HK-2 (cell line): ENCODE measurements around the gene ETNK1.
"Not testable (repeated sequence)": the region's sequence is repeated elsewhere in the genome, so short reads cannot be mapped to it uniquely, and the experiment has no call there.

Experiments used
- DNase-seq: peaks from one replicate; pipeline ENCODE4 v3.0.0-alpha.2; 2018; ENCODE audit not compliant: unreplicated experiment

The ETNK1 gene

DNA sequence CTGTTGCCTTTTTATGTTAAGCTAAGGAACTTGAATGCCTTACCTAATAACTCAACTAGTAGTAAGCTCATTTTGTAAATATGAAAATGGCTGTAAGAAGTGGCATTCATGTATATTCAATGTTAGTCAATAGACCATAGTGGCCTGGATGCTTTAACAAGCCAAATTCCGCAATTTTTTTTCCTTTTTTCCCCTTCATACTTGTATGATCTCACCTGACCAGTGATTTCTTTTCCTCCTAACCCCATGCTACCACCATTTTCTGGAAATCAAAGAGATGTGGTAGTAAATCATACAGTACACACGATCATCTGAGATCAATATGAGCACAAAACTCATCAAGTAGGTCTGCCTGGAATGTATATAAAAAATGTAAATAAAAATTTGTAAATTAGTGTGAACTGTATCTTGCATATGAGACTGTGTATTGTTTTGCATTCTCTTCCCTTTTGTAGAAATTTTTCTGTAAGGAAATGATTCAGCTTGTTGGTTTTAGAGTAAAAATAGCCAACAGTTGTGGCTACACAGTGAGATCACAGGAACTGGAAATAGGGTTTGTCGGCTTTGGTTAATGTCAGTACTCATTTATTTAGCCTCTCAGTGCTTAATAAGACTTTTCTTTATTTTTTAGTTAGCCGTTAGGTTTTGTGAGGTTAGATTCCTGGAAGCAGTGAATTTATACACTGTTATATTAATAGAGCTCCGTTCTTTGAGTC, 62.5 kb downstream of the ETNK1 start:
- no peak for DNase-seq

DNA sequence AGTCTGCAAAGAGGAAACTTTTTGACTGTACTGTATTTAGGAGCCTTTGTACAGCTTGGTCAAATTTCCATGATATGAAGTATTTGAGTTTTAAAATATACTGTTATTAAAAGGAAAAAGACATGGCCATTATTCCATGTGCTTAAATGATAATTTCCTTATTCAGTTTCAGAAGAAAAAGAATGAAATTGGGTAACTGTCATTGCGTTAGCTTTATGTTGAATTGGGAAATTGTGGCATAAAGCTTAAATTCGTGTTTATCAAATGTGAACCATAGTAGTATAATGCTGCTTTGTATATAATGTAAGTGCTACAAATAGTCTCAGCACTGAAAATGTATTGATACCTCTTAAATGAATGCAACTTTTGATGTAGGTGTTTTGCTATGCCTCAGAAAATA, 64.9 kb downstream of the ETNK1 start:
- DNase-seq, result no peak

DNA sequence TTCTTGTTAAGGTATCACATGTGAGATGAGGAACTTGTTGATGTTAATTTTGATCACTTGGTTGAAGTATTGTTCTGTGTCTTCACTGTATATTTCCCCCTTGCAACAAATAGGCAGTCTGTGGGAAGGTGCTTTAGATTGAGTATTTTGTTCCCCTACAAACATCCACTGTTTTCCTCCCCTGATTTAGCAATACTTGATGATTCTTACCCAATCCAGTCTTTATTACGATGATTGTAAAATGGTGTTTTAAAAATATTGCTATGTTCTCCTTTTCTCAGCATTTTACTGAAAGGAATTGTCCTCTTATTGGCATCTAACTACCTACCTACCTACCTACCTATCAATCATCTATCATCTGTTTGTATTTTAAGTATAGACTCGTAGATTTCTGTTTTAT, 66.3 kb downstream of the ETNK1 start:
- no peak for DNase-seq

DNA sequence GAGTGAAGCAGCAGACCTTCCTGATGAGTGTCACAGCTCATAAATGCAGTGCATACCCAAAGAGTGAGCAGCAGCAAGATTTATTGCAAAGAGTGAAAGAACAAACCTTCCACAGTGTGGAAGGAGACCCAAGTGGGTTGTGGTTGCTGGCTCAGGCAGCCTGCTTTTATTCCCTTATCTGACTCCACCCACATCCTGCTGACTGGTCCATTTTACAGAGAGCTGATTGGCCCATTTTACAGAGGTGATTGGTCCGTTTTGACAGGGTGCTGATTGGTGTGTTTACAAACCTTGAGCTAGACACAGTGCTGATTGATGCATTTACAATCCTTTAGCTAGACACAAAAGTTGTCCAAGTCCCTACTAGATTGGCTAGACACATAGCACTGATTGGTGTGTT, 67.5 kb downstream of the ETNK1 start:
- DNase-seq, result not testable (repeated sequence)

DNA sequence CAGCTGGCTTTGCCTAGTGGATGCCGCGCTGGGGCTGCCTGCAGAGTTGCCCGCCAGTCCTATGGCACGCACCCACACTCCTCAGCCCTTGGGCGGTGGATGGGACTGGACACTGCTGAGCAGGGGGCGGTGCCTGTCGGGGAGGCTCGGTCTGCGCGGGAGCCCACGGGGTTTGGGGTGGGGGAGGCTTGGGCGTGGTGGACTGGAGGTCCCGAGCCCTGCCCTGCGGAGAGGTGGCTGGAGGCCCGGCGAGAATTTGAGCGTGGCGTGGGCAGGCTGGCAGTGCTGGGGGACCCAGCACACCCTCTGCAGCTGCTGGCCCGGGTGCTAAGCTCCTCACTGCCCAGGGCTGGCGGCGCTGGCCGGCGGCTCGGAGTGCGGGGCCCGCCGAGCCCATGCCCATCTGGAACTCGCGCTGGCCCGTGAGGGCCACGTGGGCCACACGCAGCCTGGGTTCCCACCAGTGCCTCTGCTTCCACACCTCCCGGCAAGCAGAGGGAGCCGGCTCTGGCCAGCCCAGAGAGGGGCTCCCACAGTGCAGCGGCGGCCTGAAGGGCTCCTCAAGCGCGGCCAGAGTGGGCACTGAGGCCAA, 68.1 kb downstream of the ETNK1 start:
- no peak for DNase-seq

DNA sequence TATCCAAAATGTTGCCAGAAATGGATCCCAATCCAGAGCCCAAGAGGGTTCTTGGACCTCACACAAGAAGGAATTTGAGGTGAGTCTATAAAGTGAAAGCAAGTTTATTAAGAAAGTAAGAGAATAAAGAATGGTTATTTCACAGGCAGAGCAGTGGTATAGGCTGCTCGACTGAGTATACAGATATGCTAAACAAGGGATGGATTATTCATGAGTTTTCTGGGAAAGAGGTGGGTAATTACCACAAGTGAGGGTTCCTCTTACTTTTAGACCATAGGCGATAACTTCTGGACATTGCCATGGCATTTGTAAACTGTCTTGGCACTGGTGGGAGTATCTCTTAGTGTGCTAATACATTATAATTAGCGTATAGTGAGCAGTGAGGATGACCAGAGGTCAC, 73.6 kb downstream of the ETNK1 start:
- no peak for DNase-seq

DNA sequence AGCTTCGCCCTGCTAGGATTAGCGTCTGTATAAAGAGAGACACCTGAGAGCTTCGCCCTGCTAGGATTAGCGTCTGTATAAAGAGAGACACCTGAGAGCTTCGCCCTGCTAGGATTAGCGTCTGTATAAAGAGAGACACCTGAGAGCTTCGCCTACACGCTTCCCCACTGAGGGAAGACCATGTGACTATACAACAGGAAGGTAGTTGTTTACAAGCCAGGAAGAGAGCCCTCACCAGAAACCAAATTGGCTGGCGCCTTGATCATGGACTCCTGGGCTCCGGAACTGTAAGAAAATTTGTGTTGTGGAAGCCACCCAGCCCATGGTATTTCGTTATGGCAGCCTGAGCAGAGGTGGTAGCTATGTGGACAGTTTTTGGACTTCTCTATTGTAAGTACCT, 74.7 kb downstream of the ETNK1 start:
- DNase-seq, result not testable (repeated sequence)

DNA sequence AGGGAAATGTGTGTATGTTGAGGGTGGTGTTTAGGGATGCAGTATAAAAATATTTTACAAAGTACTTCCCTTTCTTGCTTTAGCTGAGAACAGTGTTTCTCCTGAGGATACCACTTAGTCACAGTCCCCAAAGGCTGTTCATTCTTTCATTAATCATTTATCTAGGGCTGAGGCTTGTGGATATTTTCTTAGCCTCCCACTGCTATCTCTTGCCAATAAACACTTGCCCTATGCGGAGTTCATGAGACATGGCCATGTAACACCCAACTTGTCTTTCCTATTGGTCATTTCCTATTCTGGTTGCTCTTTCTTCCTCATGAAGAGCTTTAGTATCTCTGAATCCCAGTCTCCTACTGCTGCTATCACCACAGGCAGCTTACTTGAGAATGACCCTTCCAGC, 75.1 kb downstream of the ETNK1 start:
- DNase-seq, result peak; percentile 10

DNA sequence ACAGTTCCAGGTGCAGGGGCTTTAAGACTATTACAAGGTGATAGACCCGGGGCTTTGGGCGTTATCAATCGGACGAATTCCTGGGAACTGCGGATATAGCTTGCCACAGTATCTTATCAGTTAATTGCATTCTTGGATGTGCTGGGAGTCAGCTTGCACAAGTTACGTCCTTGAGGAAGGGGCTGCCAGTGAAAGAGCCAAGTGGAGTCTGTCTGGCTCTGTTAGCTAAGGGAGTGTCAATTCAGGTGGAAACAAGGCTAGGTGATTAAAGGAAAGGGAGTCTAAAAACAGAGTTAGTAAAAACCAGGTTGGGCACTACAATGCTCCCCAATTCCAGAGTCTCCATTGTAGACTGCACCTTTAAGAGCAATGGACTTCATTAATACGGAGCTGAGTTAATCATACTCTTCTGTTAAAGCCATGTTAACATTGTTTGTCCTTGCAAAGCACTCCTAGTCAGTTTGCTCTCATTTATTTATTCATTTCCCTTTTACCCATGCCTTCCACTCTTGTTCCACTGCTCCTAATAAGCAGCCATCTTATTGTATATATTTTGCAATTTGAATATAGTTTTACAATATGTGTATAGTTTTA, 76.3 kb downstream of the ETNK1 start:
- not testable (repeated sequence) for DNase-seq

DNA sequence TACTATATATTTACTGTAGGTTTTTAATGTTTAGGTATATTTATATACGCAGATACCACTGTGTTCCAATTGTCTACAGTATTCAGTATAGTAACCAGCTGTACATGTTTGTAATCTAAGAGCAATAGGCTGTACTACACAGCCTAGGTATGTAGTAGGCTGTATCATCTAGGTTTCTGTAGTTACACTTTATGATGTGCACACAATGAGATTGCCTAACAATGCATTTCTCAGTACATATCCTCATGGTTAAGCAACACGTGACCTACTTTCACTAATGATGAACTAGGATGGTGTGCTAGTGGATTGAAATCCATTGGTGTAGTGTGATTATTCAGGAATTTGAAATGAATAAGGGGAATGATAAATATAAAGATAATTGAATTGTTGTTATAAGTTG, 77.7 kb downstream of the ETNK1 start:
- no peak for DNase-seq

DNA sequence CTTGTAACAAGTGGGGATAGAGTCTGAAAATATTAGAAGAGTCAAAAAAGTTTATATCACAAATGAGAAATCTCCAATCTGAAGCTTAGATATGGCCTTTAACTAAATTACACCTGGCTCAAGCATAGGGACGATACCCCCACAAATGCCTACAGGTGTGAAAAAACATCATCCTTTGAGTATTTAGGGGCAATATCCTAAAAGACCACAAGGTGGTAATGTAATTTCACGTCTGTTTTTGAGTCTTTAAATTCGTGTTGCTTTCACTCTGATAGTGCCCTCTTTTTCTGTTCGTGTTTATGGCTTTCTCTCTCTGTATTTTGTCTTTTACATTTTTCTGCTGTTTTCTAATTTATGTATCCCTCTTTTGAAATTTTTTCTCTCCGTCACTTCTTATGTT, 84.3 kb downstream of the ETNK1 start:
- DNase-seq, result no peak

DNA sequence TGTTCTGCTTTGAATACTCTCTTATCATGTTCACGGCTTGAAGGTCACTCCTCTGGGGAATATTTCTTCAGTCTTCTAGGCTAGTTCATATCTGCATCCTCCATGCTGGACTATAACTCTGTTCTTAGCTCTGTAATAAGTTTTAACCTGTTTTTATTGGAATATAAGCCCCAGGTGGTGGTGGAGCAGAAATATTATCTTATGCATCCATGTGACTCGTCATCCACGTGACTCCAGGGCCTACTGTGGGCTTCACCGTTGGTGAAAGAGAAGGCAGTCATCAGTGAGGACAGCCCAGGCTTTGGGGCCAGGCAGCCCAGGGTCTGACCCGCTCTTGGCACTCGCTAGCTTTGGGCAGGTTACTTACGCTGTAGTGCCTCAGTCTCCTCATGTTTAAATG, 87.1 kb downstream of the ETNK1 start:
- DNase-seq, result no peak

DNA sequence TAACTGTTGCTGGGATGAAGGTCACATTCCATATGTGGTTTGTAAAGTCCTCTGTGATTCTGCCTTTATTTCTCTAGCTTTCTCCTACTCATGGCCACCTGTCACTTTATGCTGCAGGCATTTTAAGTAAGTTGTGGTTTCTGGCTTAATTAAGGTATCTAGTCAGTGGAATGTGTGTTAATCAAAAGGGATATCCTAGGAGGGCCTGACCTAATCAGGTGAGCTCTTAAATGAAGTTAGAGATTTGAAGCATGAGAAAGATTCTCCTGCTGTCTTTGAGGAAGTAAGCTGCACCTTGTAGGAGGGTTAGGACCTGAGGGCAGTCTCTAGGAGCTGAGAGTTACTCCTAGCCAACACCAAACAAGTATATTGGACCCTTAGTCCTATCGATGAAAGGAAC, 90.3 kb downstream of the ETNK1 start:
- DNase-seq, result no peak

DNA sequence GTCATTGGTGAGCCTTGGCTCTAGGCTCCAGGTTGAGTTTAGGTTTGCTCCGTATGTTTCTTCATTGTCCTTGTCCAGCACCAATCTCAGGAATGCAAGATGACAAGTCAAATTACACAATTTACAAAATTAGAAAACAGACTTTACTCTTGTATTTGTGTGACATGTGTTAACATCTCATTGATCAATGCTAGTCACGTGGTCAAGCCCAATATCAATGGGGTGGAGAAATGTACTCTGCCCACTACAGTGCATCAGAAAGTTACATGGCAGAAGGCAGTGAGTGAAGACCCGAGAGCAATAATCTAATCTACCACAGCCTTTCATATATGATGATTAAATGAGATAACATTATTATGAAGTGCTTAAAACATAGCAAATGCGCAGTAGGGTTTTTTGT, 94.8 kb downstream of the ETNK1 start:
- no peak for DNase-seq

DNA sequence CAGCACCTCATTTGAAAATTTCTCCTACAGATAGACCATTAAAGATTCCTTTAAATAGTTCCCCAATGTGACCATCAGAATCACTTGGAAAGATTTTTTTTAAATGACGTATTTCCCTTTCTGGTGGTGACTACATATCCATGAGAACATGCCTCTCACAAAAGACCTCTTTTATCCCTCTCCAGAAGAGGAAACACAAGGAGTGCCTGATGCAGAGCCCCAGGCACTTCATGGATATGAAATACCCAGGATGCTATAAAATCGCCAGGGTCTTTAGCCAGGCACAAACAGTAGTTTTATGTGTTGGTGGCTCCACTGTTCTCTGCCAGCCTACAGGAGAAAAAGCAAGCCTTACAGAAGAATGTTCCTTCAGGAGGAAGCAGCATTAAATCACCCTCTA, 97.1 kb downstream of the ETNK1 start:
- DNase-seq, result no peak

DNA sequence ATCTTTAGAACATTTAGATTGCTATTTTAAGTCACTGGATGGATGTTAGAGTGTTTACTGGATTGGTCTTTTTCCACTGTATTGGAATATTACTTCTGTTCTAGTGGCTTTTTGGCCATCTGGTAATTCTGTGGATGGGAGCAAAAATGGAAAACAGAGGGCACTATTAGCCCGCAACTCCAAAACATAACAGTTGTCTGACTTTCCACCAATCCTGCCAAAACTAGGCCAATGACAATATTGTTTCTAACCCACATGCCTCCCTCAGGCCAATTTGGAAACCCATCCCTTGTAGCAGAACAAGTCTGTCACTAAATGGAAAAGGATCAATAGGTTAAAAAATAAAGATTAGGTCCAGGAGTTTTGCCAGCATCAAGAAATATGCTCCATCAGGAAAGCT, 97.8 kb downstream of the ETNK1 start:
- no peak for DNase-seq

DNA sequence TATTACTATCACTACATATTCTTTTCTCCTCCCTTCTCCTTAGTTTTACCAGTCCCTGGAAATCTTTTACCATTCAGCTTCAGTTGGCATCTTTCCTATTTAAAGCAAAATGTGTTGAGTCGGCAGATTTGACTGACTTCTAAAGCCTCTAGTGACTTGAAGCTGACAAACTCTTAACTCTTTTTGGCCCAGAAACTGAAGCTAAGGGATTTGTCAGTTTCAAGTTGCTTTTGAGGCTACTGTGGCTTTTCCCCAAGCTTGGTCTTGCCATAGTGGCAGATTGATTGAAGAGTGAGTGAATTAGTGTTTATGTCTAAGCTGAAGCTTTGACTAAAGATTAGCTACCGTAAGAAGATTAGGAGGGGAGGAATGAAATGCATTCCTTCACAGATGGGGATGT, 104.0 kb downstream of the ETNK1 start:
- no peak for DNase-seq

DNA sequence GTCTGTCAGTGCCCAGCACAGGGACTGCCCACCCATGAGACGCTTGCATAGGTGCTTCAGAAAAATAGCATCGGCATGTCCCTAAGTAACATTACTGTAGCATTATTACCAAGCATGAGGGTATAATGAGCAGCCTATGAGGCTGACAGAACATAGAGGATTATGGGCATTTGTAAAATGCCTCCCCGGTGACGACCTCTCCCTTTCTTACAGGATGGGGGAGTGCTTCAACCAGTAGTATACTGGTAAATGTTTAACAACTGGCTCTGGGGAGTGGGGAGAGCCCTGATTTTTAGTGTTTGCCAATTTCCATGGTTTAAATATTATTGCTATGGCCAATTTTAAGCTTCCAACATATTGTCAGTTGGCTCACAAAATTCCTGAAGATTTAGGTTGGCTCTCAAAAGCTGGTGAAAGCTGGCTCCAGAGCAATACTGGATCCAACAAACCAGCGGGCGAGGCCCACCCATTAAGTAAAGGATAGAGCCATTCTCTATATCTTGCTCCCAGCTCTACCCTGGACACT, 104.5 kb downstream of the ETNK1 start:
- DNase-seq, result no peak

DNA sequence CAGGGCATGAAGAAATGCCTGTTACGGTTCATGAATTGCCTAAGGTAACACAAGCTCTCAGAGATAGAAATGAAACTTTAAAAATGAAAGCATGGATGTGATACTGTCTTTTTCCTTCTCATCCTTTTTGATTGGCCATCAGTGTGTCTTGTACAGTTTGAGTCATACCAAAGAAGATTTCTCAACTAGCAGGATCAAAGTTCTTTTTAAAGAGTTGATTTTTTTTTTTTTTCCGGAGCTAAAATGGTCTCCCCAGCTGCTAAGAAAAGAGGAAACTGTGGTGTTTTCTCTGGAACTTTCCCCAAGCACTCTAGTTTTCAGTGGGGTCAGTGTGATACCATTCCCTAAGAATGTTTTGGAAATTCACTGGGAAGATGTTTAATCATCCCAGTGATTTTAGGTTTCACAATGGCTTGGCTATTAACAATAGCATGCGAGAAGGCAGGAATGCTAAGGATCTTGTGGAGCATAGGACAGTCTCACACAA, 105.0 kb downstream of the ETNK1 start:
- no peak for DNase-seq

DNA sequence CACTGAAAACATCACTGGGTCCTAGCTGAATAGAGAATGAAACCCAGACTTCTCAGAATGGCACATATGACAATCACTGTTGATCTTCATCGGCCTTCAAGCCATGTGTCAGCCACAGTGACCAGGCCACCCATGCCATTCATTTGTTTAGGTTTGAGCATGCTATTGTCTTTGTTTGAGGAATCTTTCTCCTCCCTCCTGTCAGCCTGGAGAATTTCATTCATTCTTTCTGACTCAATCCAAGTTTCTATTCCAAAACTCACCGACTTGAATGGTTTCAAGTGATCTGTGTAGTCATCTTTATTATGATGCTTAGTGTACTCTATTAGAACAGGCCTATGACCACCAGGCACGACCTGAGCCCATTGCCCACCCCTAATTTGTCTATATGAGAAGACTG, 106.3 kb downstream of the ETNK1 start:
- DNase-seq, result no peak

DNA sequence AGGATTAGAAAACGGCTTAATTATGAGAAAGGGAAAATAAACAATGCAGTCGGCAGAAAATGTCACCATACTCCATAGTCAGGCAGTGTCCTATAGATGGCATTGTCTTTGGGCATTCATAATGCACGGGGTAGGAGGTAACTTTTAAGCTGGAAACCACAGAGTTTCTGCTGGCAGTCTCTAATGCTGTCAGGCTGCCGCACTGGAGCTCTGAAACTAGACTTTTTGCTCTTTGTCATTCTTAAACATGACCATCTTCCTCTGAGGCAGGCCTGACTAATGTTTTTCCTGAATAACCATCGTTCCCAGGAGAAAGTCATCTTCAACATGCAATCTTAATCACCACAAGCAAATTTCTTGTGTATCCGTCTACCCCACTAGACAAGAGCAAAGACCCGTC, 108.8 kb downstream of the ETNK1 start:
- DNase-seq, result no peak

DNA sequence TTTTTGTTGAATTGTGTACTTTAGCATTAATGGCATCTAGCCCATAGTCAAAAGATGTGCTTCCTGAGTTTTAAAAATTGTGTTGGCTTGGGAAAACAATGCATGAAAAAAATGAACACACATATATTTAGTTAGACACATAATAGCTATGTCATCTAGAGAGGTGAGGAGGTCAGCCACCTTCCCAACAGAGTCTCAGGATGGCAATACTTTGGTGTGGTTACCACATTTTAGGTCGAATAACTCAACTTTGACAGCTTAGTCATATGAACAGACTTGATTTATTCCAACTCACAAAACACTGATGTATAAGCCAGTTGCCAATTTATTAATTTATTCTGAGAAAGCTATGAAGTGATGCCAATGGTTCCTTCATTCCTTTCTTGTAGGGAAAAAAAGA, 114.0 kb downstream of the ETNK1 start:
- no peak for DNase-seq
